Nucleus accumbens (tissue), 56 donors: ENCODE results near the gene SLC4A1.

Experiments
- DNase-seq, 56 donors: peaks; one replicate each; lab custom pipeline; 2025; lab: John Stamatoyannopoulos, UW

Gene SLC4A1

GRCh38 chr17:44267818-44268490, at the start of gene SLC4A1:
Gene SLC4A1 (minus strand): TSS chr17:44268135. CDS start chr17:44262866, 5,269 bp downstream.
- no peak for DNase-seq

GRCh38 chr17:44317545-44317944, 49.6 kb upstream of the SLC4A1 start:
- DNase-seq, result no peak

GRCh38 chr17:44315760-44316731, 48.1 kb upstream of the SLC4A1 start:
- no peak for DNase-seq

- peak in 25 of 56 donors; percentile 8 to 76 (median 35) for DNase-seq
Observed at GRCh38 chr17:44314869-44315661, 47.1 kb upstream of the SLC4A1 start.

GRCh38 chr17:44314524-44314868, 46.6 kb upstream of the SLC4A1 start:
- no peak for DNase-seq

GRCh38 chr17:44314031-44314430, 46.1 kb upstream of the SLC4A1 start:
- no peak for DNase-seq

GRCh38 chr17:44312396-44313104, 44.6 kb upstream of the SLC4A1 start:
- peak in 2 of 56 donors; percentile 13 to 37 for DNase-seq

- peak in 1 of 56 donors; percentile 15 for DNase-seq
Observed at GRCh38 chr17:44311562-44312181, 43.7 kb upstream of the SLC4A1 start.

GRCh38 chr17:44310609-44311376, 42.9 kb upstream of the SLC4A1 start:
- DNase-seq, result no peak

- DNase-seq, result no peak
Observed at GRCh38 chr17:44310188-44310587, 42.3 kb upstream of the SLC4A1 start.

- DNase-seq, result no peak
Observed at GRCh38 chr17:44309472-44309871, 41.5 kb upstream of the SLC4A1 start.

- DNase-seq, result peak in 40 of 56 donors; percentile 16 to 71 (median 54)
Observed at GRCh38 chr17:44308865-44309264, 40.9 kb upstream of the SLC4A1 start.

- DNase-seq, result peak; percentile 52 to 96 (median 92)
Observed at GRCh38 chr17:44308320-44308818, 40.4 kb upstream of the SLC4A1 start, which contains the start of gene RUNDC3A. Gene RUNDC3A (plus strand): TSS chr17:44308601. CDS start chr17:44308833, 232 bp downstream.

- DNase-seq, result peak in 55 of 56 donors; percentile 27 to 88 (median 77)
Observed at GRCh38 chr17:44307387-44308186, 39.7 kb upstream of the SLC4A1 start.

- DNase-seq, result no peak
Observed at GRCh38 chr17:44304651-44305050, 36.7 kb upstream of the SLC4A1 start.

GRCh38 chr17:44297975-44298374, 30.0 kb upstream of the SLC4A1 start:
- no peak for DNase-seq

GRCh38 chr17:44293509-44294226, 25.7 kb upstream of the SLC4A1 start:
- no peak for DNase-seq
